Colonic mucosa (tissue), 4 donors: ENCODE data around the gene MMS19. TPM values are rescaled to one million over a fixed set of nuclear protein-coding genes. Genes with fewer than 3 reads are reported as not detected.

Experiments
- DNase-seq: peaks from one replicate; pipeline ENCODE4 v3.0.0-alpha.2; 2020
- H3K27ac ChIP-seq: fragments of 200-600 bp; one replicate; pipeline ENCODE4 v1.8.0; 2021
- H3K27me3 ChIP-seq: fragments of 200-600 bp; one replicate; pipeline ENCODE4 v1.8.0; 2021
- H3K36me3 ChIP-seq: fragments of 200-600 bp; one replicate; pipeline ENCODE4 v1.8.0; 2021
- H3K4me1 ChIP-seq: fragments of 200-600 bp; one replicate; pipeline ENCODE4 v1.8.0; 2021; ENCODE audit warnings: mild to moderate bottlenecking
- H3K4me3 ChIP-seq: fragments of 200-600 bp; one replicate; pipeline ENCODE4 v1.8.0; 2021
- H3K9ac ChIP-seq, 2 donors: one replicate each; pipeline ENCODE4 v1.7.0; 2013; ENCODE audit warnings: control low read depth in 2 of 2, low read depth in 2 of 2, low read length in 2 of 2
- H3K9me3 ChIP-seq: fragments of 200-600 bp; one replicate; pipeline ENCODE4 v1.8.0; 2021
- CTCF ChIP-seq: fragments of 200-600 bp; IDR thresholded peaks from one replicate; pipeline ENCODE4 v1.8.0; 2022; ENCODE audit warnings: antibody characterized with exemption, mild to moderate bottlenecking
- intact Hi-C: fragments of 100-400 bp; cut with DNase I; formaldehyde crosslinking; loops from one replicate; pipeline ENCODE4 v1.14.1; 2022
- total RNA-seq, 2 donors: library from RNA; stranded (reverse); fragmentation: NEBNext Ultra II Directional in 1 of 2; extraction: Animal tissue kit (Norgen Biotek cat#: 25700) in 1 of 2; gene quantifications; one replicate each; pipeline ENCODE4 v1.2.1, GENCODE V29; 2021
- donor health status: healthy.
- donor health status: DM: no; HTN: no; CAD: no.
- donor health status: DM: no; HTN: no; CAD: no.

Gene MMS19
- total RNA-seq, 2 donors from 2014 or later = 43.7 to 62.2 TPM

DNA sequence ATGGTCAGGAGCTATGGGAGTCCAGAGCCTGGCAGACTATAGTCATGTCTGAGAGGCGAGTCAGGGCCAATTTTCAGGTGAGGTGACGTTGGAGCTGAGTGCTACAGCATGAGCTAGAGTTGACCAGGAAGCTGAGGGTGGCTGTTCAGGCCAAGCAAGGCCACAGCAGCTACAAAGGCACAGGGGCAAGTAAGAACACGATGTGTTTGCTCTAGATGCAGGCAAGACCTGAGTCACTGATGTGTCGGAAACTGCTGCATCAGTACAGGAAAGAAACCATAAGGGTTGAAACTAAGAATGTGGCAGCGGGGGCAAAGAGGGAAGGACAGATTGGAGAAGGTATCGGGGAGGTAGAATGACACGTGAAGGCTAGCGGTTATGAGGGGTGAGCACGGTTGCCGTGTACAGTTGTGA is 85.3 kb downstream of the MMS19 start:
- Histone ChIP-seq H3K4me3 (no peak overlapping the region), H3K27ac (no peak overlapping the region), H3K36me3 (no peaks in the 10 kb centered on the region), H3K4me1 (no peaks in the 10 kb centered on the region), H3K9ac (no peak overlapping the region), H3K27me3 (no peaks in the 10 kb centered on the region), H3K9me3 (no peaks in the 10 kb centered on the region)
- no peak for TF ChIP-seq CTCF
- intact Hi-C loops = no loop called here
- DNase-seq = no peak

DNA sequence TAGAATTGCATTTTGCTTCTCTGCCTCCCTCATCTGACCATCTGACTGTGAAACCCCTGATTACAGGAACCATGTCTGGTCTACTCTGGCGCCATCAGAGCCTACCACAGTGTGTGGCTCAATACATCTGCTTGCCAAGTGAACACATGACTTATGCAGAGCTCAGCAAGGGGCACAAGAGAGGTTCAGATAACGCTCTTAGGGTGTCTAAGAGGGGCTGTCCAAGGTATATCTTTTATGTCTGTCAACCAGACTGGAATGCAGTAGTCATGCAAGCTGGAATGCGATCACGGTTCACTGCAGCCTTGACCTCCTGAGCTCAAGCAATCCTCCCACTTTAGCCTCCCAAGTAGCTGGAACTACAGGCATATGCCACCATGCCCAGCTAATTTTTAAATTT is 86.8 kb downstream of the MMS19 start:
- Histone ChIP-seq H3K9ac (no peak overlapping the region), H3K36me3 (no peaks in the 10 kb centered on the region), H3K4me3 (no peak overlapping the region), H3K27me3 (no peaks in the 10 kb centered on the region), H3K4me1 (no peaks in the 10 kb centered on the region), H3K27ac (no peak overlapping the region), H3K9me3 (no peaks in the 10 kb centered on the region)
- no peak for DNase-seq
- intact Hi-C loops = no loop called here
- no peak for TF ChIP-seq CTCF

DNA sequence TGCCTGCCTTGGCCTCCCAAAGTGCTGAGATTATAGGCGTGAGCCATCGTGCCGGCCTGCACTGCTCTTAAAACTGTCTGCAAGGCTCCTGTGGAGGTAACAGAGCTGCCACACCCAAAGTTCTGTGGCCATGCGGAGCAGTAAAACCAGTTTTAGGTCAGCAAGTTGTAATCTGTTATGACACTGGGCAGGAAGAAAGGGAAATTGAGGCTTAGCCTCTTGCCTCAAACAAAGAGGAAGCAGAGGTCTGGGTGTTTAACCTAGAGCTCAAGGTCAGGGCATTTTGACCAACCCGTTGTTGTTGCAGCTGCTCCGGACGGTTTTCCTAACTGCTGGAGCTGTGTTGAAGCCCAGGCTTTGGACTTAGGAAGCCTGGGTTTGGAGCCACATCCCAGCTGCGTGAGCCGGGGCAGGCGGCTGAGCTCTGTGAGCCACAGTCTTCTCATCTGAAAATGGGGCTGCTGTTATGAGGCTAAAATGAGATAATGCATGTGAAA is 89.7 kb downstream of the MMS19 start:
- peak overlapping the region; percentile 7 for H3K27ac ChIP-seq
- no peak overlapping the region for H3K4me3 ChIP-seq

More for the DNA sequence above, 89.7 kb downstream of the MMS19 start:
- intact Hi-C loops = no loop called here
- TF ChIP-seq CTCF = no peak
- H3K9ac ChIP-seq = peak overlapping the region in 1 of 2 donors; percentile 6
- no peaks in the 10 kb centered on the region for H3K4me1 ChIP-seq
- no peaks in the 10 kb centered on the region for H3K27me3 ChIP-seq
- no peaks in the 10 kb centered on the region for H3K36me3 ChIP-seq
- peak; percentile 70 for DNase-seq
- no peaks in the 10 kb centered on the region for H3K9me3 ChIP-seq

Other genes with a start within 250 kb of the MMS19 start
- gene ARHGAP19, start 205.8 kb downstream of the MMS19 start, total RNA-seq = 1 to 10 TPM; 8.0 to 9.8 TPM
- 1 to 10 TPM; 5.0 to 6.1 TPM for gene FRAT1, start 179.2 kb downstream of the MMS19 start, total RNA-seq
- 10 to 100 TPM; 34.3 to 53.1 TPM for gene FRAT2, start 163.7 kb downstream of the MMS19 start, total RNA-seq
- 10 to 100 TPM; 11.5 to 30.4 TPM for gene RRP12, start 97.1 kb downstream of the MMS19 start, total RNA-seq
- 100 to 1,000 TPM; 392 to 453 TPM for gene PGAM1, start 72.2 kb downstream of the MMS19 start, total RNA-seq
- gene EXOSC1, start 52.4 kb downstream of the MMS19 start, total RNA-seq = 10 to 100 TPM; 22.5 to 35.5 TPM
- 10 to 100 TPM; 31.4 to 57.0 TPM for gene ZDHHC16, start 52.2 kb downstream of the MMS19 start, total RNA-seq
- gene UBTD1, start 502 bp upstream of the MMS19 start, total RNA-seq = 1 to 10 TPM; 1.8 to 3.2 TPM
- under 1 TPM in 1 of 2 donors, not detected in 1; 0.24 TPM for gene ANKRD2, start 74.4 kb upstream of the MMS19 start, total RNA-seq
- gene HOGA1, start 86.0 kb upstream of the MMS19 start, total RNA-seq = under 1 TPM in 1 of 2 donors, not detected in 1; 0.49 TPM
- not detected for gene C10orf62, start 91.3 kb upstream of the MMS19 start, total RNA-seq
- 1 to 10 TPM; 1.8 to 2.3 TPM for gene MORN4, start 135.1 kb upstream of the MMS19 start, total RNA-seq
- 10 to 100 TPM; 10.6 to 11.0 TPM for gene PI4K2A, start 142.2 kb upstream of the MMS19 start, total RNA-seq
- gene AVPI1, start 188.8 kb upstream of the MMS19 start, total RNA-seq = 10 to 100 TPM; 26.6 to 34.8 TPM
- 10 to 100 TPM; 25.7 to 31.7 TPM for gene MARVELD1, start 215.3 kb upstream of the MMS19 start, total RNA-seq
- 10 to 100 TPM; 45.9 to 47.9 TPM for gene ZFYVE27, start 238.7 kb upstream of the MMS19 start, total RNA-seq